Measurements from ENCODE around the gene HS6ST2.
"Not testable (repeated sequence)": the region's sequence is repeated elsewhere in the genome, so short reads cannot be mapped to it uniquely, and the experiment has no call there.

Gene HS6ST2

GRCh38 chrX:132958091-132958703 lies at the start of gene HS6ST2:
TSS of gene HS6ST2 (minus strand) at chrX:132958629.
- DNase-seq (ENCODE audit: low read depth, low spot score), result no peak

DNA sequence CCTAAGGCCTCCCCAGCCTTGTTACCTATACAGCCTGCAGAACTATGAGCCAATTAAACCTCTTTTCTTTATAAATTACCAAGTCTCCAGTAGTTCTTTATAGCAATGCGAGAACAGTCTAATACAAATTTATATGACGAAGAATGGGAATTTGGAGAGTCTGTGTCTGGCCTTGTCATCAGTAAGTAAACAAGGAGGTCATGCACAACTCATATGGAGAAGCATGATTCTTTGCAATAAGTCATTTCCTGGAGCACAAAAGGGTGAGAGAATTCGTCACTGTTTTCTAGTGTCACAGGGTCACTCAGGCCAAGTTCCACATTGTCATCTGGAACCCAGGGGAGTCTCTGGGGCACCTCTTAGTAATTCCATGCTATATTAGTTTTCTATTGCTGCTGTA lies 49.0 kb upstream of the HS6ST2 start:
- no peak for DNase-seq (ENCODE audit: low read depth, low spot score)

- DNase-seq (ENCODE audit: low read depth, low spot score), result no peak
Observed at GRCh38 chrX:133005616-133006015, 47.2 kb upstream of the HS6ST2 start.

GRCh38 chrX:133005042-133005441 lies 46.6 kb upstream of the HS6ST2 start:
- DNase-seq (ENCODE audit: low read depth, low spot score), result no peak

DNA sequence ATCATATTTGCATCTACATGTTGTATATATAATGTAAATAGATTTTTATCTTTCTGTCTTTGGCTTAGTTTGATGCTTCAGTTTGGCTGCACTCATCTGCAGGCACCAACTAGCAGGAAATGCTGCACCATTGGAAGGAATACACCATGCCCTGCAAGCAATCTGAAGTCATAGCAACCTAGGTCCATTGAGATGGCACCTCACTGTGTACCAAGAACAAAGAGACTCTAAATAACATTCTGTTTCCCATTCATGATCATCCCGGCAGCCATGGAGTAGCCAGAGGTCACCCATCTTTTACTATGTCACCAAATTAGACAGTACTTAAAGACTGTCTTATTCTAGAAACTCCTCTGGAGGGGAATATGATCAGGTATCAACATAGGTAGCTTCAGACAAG lies 40.8 kb upstream of the HS6ST2 start:
- no peak for DNase-seq (ENCODE audit: low read depth, low spot score)

DNA sequence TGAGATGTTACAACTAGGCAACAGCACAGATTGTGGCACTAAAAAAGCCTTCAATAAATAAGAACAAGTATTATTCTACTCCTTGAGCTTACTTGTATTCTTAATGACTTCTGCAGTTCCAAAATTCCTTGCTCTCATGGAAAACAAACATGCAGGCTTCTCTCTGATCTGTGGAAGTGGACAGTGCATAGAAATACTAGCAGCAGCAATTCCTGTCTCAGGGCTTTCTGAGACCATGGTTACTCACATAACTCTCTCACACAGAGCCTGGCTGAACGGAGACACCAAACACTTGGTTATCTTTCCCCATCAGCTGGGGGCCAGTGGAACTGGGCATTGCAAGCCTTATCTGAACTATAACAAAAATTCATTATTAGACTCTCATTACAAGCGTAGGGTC lies 32.4 kb upstream of the HS6ST2 start:
- no peak for DNase-seq (ENCODE audit: low read depth, low spot score)

DNA sequence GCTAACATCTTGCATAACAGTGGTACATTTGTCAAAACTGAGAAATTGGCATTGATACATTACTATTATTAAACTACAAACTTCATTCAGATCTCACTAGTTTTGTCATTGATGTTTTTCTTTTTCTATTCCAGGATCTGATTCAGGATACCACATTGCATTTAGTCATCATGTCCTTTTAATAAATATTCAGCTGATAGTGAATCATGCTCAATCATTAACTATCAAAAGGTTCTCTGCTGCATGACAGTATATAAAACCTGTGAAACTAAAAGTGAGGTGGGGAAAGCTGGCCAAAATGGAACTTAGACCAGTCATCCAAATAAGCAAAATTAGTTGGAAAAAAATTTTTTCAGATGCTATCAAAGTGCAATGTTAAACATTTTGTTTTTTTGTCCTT lies 28.1 kb upstream of the HS6ST2 start:
- DNase-seq (ENCODE audit: low read depth, low spot score), result no peak

DNA sequence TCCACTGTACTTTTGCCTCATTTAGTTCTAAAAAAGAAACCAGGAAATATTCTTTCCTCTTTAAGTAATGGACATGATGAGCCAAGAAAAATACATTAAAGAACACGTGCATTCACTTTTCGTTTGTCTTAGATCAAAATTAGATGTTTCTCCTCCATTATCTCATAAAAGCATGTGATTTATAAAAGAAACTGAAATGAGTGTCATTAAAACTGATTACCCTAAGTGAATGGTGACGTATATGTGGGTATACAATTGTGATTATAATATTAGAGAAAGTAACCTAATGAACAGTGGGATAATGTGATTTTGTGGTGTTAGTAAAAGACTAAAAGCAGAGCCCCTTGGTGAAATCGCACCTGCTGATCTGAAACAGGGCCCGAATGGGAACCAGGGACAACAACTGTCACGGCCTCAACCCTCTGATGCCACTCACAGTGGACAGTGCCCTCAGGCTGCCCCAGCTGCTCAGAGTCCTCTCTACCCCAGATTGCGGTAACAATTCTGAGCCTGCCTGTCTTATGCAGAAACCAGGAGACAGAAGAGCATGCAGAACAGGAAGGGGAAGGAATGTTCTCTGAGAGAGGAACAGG lies 25.7 kb upstream of the HS6ST2 start:
- DNase-seq (ENCODE audit: low read depth, low spot score), result no peak

- no peak for DNase-seq (ENCODE audit: low read depth, low spot score)
Observed at GRCh38 chrX:132983496-132983895, 25.1 kb upstream of the HS6ST2 start.

- DNase-seq (ENCODE audit: low read depth, low spot score), result not testable (repeated sequence)
Observed at GRCh38 chrX:132980035-132980434, 21.6 kb upstream of the HS6ST2 start.

DNA sequence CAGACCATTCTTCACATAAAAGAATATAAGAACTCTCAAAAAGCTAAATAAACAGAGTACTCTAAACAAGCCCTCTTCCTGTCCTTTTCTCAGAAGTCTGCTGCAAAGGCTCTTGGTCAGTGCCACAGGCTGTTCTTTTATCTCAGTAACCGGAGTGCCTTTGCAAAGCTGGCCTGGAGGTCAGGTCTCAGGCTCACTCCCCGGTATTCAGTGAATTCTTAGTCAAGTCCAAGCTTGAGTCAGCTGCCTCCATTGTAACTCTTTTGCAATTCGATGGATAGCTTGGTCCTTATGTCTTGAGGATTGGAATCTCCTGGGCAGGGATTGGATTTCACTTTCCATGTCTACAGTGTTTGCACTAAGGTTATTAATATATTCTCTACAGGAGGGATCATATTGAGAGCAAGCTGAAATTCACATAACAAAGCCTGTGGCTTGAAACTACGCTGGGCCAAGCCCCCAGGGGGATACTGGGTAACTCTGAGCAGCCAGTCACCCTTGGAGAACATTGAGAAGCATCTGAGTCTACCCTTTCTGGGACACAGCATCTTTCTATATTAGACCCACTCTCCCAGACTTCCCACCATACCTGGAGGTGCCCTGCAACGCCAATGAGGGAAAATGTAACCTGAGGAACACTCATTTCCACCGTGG lies 10.0 kb upstream of the HS6ST2 start:
- no peak for DNase-seq (ENCODE audit: low read depth, low spot score)

DNA sequence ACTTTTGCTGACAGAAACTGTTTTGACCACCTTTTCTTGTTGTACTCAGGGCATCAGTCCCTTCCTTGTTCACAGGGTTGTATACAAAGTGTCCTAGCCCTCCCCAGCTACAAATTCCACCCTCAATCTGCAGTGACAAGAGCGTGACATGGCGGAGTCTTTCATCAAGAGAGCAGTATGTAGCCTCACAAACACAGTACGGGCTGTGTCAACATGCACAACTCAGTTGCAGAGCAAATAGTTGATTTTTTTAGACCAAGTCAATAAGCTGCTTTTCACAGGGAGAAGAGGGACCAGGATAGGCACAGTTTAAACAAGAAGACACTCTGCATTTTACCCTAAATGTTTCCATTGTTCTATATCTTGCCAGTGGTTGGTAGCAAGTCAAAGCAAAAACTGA lies 8.6 kb upstream of the HS6ST2 start:
- no peak for DNase-seq (ENCODE audit: low read depth, low spot score)

DNA sequence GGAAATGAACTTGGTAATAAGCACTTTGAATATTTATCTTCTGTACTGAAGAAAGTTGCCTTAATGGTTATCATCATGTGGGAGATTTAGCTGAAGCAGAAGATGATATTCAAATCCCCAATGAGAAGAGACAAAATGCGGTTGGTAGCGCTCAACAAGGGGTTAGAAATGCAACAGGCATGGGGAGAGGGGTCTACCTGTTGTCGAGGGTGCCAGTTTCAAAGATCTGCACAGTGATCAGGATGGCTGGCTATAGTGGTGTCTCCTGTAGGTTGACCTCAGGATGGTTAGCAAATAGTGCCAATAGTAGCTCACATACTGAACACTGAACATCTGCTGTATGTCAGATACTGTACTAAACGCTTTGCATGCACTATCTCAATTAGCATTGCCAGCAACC lies 7.0 kb upstream of the HS6ST2 start:
- DNase-seq (ENCODE audit: low read depth, low spot score), result no peak

DNA sequence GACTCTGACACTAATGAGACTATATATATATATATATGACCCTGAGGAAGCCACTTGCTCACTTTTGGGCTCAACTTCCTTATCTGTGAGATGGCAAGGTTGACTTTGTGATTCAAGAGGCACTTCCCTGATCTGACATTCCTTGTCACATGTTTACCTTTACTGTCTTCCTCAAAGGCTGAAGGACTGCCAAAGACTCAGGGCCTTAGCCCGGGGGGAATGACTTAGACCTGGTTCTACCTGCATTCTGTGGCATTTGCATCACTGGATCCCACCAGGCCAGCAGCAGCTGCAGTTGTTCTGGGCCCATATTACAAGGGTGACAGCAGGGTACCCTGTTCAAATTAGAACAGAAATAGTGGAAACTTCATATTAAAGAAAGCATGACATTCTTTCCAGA lies 3.1 kb upstream of the HS6ST2 start:
- no peak for DNase-seq (ENCODE audit: low read depth, low spot score)

DNA sequence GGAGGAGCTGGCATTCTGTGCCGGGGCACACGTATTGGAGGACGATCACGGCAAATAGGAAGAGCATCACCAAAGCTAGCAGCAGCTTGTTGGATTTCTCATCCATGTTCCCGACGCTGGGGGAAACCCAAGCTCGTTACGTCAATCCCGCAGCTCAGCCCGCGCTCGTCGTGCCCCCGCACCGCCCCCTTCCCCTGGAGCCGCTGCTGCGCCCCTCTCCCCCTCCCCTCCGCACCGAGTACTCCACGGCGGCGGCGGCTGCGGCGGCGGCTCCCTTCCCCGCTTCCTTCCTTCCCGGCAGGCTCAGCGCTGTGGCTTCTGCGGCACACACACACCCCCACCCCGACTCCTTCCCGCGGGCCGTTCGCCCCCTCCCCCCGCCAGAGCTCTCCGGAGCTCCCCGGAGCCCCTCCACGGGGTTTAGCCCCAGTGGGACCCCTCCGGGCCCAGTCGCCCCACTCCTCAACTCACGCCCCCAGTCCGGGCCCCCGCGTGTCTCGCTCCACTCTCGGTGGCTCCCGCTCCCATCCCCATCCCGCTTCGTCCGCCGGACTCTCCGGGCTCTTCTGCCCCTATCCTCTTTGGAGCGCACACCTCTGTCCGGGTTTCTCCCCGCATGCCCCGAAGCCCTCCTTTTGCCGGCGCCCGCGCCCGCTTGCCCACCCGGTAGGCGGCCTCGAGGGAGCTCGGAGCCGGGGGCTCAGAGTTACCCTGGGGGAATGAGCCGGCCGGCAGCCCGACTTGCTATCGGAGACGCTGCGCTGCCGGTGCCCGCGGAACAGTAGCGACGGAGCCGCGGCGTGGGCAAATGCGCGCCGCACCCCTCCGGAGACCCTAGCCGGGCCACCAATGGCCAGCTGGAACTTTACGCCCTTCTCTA lies 978 bp downstream of the HS6ST2 start:
- no peak for DNase-seq (ENCODE audit: low read depth, low spot score)

DNA sequence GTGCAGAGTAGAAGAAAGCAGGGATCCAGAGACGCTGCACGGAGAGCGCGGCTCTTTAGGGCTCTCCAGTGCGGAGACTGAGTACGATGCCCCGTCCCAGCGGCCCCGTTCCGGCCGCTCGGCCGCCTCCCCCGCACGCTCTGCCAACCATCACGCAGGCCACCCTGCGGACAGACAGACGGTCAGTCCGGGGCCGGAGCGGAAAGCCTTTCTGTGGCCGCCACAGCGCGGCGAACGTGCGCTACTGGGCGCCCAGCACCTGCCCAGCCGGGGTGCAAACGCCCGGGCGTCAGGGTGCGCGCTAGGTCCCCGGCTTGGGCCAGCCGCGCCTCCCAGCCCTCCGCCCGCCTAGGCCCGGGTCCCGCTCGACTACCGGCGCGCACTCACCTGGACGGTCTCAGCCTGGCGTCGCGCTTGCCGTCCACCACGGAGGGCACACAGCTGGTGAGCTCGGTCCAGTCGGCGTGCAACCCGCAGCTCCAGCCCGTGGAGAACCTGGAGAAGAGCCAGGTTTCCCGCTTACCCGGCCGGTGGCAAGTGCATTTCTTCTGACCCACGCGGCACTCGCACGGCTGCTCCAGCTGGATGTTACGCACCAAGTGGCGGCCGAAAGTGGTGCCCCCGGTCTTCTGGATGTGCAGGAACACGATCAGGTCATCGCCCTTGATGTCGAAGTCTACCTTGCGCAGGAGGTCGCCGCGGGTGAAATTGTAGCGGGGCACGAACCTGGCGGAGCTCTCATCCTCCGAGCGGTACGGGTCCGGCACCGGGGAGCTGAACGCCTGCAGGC lies 1.8 kb downstream of the HS6ST2 start:
- DNase-seq (ENCODE audit: low read depth, low spot score), result no peak

DNA sequence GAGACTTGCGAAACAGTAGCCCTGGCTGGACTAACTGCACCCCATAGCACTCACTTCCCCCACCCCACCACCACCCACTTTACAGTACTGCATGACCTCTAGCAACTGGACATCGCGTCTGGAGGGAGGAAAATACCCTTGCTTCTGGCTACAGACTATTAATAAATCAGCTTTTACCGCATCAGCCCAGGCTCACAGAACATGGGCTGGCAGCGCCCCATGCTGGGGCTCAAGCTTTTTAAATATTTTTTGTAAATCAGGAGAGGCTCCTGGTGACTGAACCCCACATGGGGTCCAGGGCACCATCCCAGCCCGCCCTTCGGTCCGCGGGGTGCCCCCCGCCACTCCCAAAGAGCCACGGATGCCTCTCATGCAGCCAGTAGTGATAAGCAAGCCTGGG lies 2.7 kb downstream of the HS6ST2 start:
- DNase-seq (ENCODE audit: low read depth, low spot score), result no peak

GRCh38 chrX:132954323-132954722 lies 4.1 kb downstream of the HS6ST2 start:
- DNase-seq (ENCODE audit: low read depth, low spot score), result no peak

DNA sequence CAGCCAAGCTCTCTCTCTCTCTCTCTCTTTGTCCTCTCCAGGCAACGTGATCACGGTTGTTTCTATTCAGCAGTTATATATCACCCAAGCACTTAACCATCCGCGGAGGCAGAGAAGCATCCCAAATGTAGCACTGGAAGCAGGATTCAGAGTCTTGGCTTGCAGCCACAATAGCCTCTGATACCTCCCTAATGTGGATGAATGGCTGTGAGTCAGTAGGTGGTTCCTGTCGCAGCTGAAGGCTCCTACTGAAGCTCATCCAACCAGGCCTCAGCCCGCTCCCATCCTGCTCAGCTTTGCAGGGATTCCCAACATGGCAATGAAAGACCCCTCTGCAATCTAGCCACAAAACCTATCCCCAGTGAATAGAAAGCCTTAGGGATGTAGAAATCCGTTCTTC lies 5.1 kb downstream of the HS6ST2 start:
- no peak for DNase-seq (ENCODE audit: low read depth, low spot score)

DNA sequence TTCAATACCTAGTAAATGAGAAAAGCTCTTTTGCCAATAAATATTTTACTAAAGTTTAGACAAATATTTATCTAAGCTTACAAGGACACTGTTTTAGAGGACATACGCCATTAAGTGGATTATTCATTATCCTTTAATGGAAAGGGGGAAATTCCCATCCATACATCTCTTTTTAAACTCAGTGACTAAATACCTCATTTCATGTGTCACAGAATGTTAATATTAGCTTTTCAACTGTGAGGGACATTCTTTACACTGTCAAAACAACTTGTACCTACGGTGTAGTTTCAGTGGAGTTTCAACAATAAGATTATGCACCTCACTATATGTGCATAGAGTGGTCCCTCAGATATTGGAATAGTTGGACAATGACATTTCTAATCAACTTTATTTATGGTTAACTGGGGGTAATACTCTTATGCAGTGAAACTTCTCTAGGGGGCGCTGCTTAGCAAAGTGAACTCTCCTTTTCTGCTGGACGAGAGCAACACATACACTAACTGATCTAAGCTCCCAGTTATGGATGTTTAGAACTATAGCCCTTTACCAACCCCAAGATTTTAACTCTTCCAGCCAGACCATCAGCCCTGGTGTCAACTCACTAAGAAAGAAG lies 9.7 kb downstream of the HS6ST2 start:
- DNase-seq (ENCODE audit: low read depth, low spot score), result no peak

- DNase-seq (ENCODE audit: low read depth, low spot score), result not testable (repeated sequence)
Observed at GRCh38 chrX:132945055-132945599, 13.3 kb downstream of the HS6ST2 start.
